HT-29 (cell line): ENCODE data around the gene DCC. TPM values are rescaled to one million over a fixed set of nuclear protein-coding genes. Genes with fewer than 3 reads are reported as not detected.

Source experiments
- DNase-seq: peaks from one replicate; pipeline ENCODE4 v3.0.0-alpha.2; 2015; ENCODE audit warnings: low spot score
- total RNA-seq: library from RNA; depleted of rRNA; stranded (reverse); fragments of >200 nt; shearing (Covaris generic); gene quantifications from 2 replicates; pipeline ENCODE4 v1.2.3, GENCODE V29; 2014

Gene DCC
- total RNA-seq, 1 experiment from 2014 or later: not detected

DNA sequence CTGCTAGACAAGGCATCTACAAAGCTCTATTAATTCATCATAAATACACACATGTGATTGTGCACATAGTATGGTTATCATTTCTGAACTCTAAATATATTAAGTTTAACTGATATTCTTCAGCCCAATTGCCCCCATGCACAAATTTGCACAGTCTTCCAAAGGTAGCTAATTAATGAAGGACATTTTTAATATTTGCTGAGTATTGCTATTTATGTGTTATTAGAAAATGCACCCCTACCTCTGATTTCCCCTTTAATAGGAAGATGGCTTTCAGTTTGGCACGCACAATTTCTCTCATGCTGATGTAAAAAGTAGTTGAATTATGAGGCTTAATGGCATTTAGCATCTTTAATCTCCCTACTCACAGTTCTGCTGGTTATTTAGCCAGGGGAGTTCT, 242.1 kb downstream of the DCC start:
- no peak for DNase-seq

DNA sequence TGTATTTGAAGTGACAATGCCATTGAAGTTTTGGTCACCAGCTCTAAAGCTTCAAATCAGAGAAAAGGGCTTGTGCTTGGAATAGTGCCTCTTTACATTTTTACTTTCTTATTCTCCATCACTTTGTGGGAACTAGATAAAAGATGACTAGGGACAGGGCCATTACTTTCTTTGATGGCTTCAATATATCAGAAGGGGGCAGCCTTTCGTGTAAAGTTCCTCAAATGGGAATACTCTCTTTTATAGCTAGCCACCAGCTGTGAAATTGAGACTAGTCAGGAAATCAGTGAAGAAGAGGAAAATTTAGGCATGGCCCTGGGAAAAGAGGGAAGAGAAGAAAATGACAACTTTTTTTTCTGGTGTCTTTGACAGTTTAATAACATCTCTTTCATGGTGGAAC, 242.5 kb downstream of the DCC start:
- no peak for DNase-seq

GRCh38 chr18:52588931-52589330, 248.9 kb downstream of the DCC start:
- no peak for DNase-seq

DNA sequence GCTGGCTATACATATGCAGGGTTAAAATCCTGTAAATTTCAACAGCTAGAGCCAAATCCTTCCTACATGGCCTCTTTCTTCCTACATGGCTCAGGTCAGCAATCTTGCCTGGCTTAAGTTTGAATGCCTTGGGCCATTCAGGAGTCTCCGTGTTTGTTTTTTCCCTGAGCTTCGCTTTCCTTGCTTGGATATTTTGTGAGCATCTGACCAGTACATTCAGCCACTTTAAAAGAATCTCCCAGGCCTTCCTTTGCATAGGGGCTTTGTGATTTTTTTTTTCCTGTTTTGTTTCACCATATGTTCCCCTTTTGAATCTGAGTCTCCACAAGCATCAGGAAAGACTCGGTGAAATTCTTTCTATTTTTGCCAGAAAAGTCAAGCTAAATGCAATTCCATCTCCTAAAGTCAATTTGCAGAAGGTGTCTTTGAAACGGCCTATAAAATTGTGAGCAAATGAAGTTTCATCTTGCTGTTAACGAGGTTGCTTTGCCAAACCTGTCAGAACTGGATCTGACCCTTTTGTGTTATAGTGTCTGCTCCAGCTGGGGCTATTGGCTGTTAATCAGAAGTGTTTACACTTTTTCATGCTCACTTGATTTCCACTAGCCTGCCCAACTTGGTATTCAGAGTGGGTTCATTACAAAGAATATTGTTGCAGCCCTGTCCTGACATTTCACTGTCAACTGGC, 256.9 kb downstream of the DCC start:
- DNase-seq: no peak

DNA sequence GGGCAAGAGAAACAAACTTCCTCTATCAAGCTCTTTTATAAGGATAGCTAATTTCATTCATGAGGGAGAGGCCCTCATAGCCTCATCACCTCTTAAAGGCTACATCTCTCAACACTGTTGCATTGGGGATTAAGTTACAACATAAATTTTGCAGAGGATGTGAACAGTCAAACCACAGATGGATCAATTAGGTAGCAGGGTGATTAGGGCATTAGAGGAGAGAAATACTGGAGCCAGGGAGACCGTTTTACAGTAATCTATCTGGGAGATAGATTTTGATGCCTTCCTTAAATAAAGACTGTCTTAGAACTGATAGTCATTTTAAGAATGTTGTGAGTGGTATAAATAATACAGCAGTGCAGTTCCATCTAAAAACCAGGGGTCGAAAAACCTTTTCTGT, 258.9 kb downstream of the DCC start:
- DNase-seq: no peak

GRCh38 chr18:52602820-52603219, 262.8 kb downstream of the DCC start:
- no peak for DNase-seq

- no peak for DNase-seq
Observed at GRCh38 chr18:52605345-52605744, 265.3 kb downstream of the DCC start.

- DNase-seq: no peak
Observed at GRCh38 chr18:52607985-52608384, 268.0 kb downstream of the DCC start.

DNA sequence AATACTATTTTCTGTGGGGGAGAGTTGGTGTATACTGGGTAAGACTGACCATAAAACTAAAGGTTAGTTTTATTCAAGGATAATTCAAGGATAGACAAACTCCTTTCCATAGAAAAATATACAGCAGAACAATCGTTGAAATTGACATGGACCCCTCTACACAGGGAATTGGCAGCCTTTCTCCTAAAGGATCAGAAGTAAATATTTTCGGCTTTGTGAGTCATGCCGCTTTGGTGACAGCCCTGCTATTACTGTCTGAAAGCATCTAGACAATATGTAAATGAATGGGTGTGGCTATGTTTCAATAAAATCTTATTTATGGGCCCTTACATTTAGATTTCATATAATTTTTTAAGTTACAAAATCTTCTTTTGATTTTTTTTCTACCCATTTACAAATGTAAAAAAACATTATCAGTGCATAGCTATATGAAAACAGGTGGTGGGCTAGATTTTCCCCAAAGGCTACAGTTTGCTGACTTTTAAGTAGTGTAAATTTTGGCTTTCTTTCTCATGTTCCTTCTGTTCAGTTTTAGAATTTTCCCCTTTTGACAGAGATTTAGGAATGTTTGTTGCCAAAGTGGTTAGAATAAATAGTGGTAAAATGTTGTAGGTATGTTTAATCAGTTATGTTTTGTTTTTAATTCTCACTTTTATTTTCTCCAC, 270.6 kb downstream of the DCC start:
- DNase-seq: no peak

GRCh38 chr18:52612406-52612805, 272.4 kb downstream of the DCC start:
- DNase-seq: no peak

GRCh38 chr18:52615321-52615720, 275.3 kb downstream of the DCC start:
- no peak for DNase-seq

DNA sequence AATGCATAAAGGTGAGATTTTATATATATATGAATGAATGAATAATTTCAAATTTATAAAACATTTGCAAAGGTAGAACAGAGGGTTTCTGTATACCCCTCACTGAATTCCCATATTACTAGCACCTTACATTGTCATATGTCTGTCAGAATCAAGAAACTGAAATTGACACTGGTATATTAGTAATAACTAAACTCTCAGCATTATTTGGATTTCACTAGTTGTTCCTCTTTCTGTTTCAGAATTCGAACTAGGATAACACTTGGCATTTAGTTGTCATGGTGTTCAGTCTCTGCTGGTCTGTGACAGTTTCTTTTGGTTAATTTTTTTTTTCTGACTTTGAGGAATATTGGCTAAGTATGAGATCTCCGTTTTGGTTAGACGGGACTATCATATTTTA, 275.9 kb downstream of the DCC start:
- no peak for DNase-seq

GRCh38 chr18:52617931-52618330, 277.9 kb downstream of the DCC start:
- no peak for DNase-seq

DNA sequence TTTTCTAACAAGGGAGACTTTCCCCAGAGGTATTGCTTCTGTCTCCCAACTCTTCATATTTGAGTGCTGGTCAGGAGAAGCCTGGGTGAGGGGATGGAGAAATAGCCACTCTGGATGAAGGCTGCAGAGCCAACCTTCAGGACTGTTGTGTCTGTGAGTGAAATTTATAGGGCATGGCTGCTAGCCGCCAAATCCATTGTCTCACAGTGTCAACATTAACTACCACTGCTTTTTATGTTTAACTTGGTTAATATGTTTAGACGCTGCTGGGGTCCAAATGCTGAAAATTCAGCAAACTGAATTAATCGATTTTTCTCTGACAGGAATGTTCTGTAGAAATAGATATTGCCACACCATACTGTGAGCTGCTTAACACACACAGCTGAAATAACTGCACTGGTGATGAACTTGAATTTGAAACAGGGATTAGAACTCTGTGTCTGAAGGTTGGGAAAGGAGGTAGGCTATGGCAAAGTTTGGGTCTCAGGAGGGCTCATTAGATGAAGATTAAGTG, 281.0 kb downstream of the DCC start:
- no peak for DNase-seq

DNA sequence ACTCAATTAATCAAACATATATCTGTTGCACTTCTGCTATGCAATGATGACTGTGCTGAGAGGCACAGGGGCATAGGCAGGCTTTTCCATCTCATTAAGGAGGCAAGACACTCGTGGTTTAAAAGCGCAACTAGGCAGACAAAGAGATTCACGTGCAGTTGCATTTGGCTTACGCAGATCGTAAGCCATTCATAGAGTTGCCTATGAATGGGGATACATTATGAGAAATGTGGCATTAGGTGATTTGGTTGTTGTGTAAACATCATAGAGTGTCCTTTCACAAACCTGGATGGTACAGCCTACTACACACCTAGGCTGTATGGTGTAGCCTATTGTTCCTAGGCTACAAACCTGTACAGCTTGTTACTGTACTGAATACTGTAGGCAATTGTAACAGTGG, 284.7 kb downstream of the DCC start:
- no peak for DNase-seq

DNA sequence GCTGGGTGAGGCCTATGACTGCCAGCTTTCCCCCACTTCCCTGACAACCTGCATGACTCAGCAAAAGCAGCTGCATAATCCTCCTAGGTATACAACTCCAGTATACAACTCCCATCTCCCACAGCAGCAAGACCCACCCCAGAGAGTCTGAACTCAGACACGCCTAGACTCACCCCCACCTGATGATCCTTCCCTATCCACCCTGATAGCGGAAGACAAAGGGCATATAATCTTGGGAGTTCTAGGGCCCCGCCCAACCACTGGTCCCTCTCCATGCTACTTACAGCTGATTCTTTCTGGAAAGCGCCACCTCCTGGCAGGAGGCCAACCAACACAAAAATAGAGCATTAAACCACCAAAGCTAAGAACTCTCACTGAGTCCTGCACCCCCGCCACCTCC, 296.5 kb downstream of the DCC start:
- peak; percentile 3 for DNase-seq

- no peak for DNase-seq
Observed at GRCh38 chr18:52648201-52648600, 308.2 kb downstream of the DCC start.

DNA sequence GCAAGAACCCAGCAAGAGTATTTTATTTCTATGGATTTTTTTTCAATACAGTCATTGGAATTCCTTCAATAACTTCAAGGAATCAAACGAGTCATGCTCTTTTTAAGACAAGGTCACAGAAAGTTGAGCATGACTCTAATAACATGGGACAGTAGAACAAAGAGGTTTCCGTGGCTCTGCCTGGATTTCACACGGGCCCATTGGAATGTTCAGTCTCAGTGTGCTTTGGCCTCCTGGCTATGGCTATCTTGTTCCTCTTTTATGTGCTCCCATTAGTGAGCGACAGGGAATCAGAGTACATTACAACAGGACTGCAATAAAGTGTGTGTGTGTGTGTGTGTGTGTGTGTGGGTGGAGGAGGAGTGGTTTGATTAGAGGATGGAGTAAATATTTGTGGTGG, 312.4 kb downstream of the DCC start:
- DNase-seq: no peak

DNA sequence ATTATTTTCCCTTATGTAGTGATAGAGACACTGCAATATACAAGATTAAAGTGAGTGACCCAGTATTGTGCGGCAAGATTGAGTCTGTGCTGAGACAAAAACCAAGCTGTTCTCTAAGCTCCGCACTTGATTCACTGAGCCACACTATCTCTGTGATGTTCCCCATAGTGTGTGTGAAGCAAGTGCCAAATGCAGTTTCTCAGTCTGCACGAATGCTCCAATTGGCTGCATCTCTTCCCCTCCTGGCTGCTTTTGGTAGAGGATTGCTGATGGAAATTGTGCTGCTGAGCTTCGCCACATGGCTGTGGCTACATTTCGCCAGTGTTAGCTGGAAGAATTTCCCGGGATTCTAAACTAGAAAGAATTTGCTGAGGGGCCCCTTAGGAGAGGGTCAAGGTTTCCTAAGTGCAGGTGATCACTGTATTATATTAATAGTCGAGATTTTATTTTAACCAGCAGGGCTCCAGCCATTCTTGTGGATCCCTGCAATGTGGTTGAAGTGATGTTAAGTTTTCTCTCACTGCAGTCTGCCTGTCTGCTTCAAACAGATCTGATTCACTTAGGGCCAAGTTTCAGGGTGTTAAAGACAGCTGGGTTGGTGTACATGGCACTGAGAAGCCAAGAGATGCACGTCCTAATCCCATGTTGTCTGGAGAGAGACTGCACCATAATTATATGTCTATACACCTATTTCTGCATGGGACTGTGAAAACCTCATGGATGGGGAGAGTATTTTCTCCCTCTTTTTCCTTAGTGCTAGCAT, 317.2 kb downstream of the DCC start:
- DNase-seq: no peak

DNA sequence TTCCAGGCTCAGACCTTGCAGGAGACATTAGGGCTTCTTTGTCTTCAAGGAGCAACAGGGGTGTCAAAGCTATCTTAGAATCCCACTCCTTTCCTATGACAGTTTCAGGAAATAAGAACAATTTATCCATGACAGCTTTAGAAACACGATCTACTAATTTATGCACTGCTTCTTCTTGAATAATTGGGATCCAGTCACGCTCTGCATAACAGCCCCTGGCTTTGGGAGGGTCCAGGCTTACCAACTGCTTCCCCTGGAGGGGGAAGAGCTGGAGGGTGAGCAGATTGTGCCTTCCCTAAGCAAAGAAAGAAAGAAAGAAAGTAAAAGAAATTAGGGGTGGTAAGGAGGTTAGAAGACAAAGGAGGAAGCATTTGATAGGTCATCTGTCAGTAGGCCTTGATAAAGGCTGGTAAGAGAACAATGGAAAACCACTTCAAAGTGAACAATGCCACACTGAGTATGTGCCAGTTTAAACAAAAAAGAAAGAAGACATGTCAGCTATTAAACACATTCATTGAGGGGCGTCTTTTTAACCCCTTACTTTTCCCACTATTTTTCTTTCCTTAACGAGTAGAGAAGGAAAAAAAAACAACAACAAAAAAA, 327.6 kb downstream of the DCC start:
- no peak for DNase-seq

- DNase-seq: peak; percentile 24
Observed at GRCh38 chr18:52670896-52671295, 330.9 kb downstream of the DCC start.

GRCh38 chr18:52678034-52678433, 338.0 kb downstream of the DCC start:
- DNase-seq: no peak
